Measurements from ENCODE around the gene ABR.
"Not testable (repeated sequence)": the region's sequence is repeated elsewhere in the genome, so short reads cannot be mapped to it uniquely, and the experiment has no call there.

Gene ABR

DNA sequence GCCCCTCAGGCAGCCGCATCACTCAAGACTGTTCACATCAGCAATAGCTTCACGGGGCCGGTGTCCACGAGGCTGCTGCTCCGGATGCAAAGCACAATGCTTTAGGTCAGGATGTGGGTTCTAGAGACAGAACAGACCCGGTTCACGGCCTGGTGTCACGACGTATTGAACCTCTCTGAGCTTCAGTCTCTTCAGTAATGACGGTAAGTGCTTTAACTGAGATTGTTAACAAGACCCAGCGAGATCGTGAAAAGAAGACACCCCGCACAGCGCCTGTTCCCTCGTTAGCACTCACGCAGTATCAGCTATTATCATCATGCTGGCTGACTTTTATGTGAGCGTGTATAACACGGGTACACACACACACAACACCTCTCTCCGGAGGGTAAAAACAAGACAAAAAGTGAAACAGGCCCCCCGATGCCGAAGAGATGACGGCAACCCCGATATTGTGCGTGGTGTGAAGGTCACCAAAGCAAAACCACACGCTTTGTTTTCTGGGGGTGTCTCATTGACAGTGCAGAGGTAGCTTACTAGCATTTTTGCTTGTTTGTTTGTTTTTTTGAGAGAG, 21.4 kb upstream of the ABR start:
- no peak overlapping the region for H3K27ac ChIP-seq

DNA sequence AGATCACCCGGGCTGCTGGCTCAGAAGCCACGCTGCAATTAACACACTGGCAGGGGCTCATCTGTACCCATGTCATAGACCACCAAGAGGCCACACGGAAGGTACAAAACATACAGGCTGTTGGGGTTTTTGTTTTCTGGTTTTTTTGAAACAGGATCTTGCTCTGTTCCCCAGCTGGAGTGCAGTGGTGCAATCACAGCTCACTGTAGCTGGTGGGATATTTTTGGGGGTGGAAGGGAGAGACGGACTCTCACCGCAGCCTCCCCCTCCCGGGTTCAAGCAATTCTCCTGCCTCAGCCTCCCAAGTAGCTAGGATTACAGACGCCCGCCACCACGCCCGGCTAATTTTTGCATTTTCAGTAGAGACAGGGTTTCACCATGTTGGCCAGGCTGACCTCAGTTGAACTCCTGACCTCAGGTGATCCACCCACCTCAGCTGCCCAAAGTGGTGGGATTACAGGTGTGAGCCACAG, 19.5 kb upstream of the ABR start:
- H3K27ac ChIP-seq, result not testable (repeated sequence)

More for the DNA sequence above, 21.4 kb upstream of the ABR start:
- TF ChIP-seq, protein P1, sequence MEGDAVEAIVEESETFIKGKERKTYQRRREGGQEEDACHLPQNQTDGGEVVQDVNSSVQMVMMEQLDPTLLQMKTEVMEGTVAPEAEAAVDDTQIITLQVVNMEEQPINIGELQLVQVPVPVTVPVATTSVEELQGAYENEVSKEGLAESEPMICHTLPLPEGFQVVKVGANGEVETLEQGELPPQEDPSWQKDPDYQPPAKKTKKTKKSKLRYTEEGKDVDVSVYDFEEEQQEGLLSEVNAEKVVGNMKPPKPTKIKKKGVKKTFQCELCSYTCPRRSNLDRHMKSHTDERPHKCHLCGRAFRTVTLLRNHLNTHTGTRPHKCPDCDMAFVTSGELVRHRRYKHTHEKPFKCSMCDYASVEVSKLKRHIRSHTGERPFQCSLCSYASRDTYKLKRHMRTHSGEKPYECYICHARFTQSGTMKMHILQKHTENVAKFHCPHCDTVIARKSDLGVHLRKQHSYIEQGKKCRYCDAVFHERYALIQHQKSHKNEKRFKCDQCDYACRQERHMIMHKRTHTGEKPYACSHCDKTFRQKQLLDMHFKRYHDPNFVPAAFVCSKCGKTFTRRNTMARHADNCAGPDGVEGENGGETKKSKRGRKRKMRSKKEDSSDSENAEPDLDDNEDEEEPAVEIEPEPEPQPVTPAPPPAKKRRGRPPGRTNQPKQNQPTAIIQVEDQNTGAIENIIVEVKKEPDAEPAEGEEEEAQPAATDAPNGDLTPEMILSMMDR (IDR thresholded peaks at IDR 0.05), result no peak
- TF ChIP-seq ZFX (IDR thresholded peaks at IDR 0.05; ENCODE audit: borderline replicate concordance), result no peak

DNA sequence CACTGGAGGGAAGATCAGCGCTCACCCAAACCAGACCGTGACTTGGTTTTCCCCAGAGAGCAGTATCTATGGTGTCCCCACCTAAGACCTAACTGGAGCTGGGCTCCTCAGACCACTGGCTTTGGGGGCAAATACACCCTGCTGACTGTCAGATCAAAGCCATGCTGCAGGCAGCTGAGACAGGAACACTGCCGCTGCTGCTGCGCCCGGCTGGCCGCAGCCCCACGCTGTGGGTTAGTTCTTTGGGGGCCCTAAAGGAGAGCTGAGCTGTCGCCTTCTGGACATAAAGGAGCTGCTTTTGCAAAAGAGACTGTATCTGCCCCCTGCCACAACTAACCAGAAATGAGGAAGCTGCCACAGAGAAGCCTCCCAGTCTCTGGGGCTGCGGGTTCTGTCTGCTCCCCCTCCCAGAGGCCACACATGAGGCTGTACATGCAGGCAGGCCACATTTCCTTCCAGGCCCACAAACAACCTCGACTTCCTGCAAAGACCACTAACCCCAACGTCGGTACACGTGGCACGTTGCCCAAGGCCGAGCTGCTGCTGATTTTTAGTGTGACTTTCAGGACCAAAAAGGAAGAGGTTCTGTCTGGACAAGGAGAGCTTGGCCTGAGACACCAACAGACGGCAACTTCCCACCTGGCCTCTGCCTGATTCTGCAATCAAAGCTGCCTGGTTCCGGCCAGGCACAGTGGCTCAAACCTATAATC, 18.2 kb upstream of the ABR start:
- no peak overlapping the region for H3K27ac ChIP-seq
- TF ChIP-seq, protein P1 (IDR thresholded peaks at IDR 0.05), result no peak
- TF ChIP-seq ZFX (IDR thresholded peaks at IDR 0.05; ENCODE audit: borderline replicate concordance), result no peak

DNA sequence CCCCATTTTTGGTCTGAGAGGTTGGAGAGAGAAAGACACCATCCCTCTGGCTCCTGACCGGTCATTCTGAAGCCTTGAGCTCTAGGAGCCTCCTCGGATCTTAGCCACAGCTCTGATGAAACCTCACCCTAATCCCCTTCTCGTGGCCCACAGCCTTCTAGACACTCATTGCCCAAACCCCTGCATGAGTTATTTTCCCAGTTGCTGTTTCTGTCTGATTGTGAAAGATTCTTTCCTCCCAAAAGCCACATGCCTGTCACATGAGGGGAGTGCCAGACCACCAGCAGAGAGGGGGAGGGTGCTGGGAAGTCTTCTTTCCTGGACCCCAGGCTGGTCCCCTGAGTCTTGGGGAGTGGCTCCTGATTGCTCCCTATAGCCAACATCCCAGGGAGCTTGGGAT, 17.6 kb upstream of the ABR start:
- TF ChIP-seq ZFX (IDR thresholded peaks at IDR 0.05; ENCODE audit: borderline replicate concordance), result no peak
- TF ChIP-seq, protein P1 (IDR thresholded peaks at IDR 0.05), result no peak
- no peak overlapping the region for H3K27ac ChIP-seq

DNA sequence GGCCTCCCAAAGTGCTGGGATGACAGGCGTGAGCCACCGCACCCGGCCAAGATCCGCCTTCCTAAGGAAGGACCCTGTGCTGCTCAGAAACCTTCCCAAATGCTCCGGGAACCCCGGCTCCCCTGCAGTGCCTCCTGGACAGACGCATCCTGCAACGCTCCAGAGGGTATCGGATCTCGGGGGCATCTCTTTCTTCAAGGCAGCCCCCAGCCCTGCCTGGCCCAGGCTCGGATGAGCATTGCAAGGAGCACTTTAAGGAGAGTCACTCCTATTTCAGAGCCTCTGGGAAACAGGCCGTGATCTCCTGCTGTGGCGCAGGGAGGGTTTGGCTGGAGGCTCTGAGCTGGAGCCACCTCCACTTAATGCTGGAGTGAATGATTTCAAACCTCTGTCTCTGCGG, 17.2 kb upstream of the ABR start:
- TF ChIP-seq ZFX (IDR thresholded peaks at IDR 0.05; ENCODE audit: borderline replicate concordance), result no peak
- TF ChIP-seq, protein P1 (IDR thresholded peaks at IDR 0.05), result no peak
- H3K27ac ChIP-seq, result no peak overlapping the region

DNA sequence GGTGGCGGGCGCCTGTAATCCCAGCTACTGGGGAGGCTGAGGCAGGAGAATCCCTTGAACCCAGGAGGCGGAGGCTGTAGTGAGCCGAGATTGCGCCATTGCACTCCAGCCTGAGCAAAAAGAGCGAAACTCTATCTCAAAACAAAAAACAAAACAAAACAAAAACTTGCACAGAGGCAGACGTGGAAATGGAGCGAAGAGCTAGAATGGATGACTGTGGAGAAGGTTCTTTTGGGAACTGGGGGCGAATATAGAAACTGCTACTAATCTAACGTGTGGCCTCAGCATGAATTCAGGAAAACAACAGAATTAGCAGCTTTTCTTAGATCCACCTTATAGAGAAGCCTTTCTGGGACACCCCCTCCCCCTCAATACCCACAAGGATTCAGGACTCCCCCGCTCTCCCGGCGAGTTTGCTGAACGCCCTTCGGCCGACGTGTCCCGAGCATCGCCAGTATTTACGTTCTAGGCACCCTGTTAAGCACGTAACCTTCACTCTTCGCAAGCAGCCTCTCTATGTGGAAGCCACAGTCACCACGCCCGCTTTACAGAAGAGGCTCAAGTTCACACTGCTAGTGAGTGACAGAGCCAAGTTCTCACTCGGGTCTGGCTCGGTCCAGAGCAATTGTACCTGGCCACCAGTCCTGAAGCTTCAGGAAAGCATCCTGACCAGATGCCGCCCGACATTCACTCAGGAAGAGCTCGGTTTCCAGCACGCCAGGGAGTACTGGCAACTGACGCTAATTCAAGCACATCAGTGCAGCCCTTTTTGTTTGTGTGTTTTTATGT, 13.3 kb upstream of the ABR start:
- TF ChIP-seq ZFX (IDR thresholded peaks at IDR 0.05; ENCODE audit: borderline replicate concordance), result no peak
- TF ChIP-seq, protein P1 (IDR thresholded peaks at IDR 0.05), result no peak
- no peak overlapping the region for H3K27ac ChIP-seq

DNA sequence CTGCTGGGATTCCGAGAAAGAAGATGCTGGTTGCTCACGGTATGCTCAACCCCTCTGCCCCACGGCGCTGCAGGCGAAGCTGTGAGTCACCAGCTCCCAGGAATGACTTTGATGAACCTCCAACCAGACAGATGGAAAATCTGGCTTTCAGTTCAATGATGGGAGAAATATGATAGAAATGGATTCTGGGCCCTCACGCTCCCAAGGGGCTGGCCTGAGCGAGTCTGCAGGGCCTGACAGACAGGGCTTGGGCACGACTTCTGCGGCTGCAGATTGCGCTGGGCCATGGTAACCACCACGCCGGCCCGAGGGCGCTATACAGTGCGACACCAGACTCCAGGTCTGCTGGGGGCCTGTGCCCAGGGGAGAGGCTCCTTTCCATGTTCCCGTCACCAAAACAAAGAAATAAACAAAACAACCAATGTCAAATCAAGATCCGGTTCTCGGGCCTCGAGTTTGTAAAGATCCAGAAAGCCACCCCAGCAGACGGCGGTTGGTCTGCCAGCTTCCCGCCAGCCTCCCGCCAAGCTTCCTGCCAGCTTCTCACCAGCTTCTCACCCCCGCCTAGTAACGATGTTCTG, 11.1 kb upstream of the ABR start:
- TF ChIP-seq, protein P1 (IDR thresholded peaks at IDR 0.05), result no peak
- TF ChIP-seq ZFX (IDR thresholded peaks at IDR 0.05; ENCODE audit: borderline replicate concordance), result no peak
- H3K27ac ChIP-seq, result no peak overlapping the region

Data from 22Rv1 (cell line).